H1 (cell line): ENCODE measurements around the gene CAMKK1. TPM values are rescaled to one million over a fixed set of nuclear protein-coding genes. Genes with fewer than 3 reads are reported as not detected.
A peak's percentile ranks its signal among the peaks of the same experiment; 100 is the strongest.

Experiments
- CTCF ChIA-PET: fragments of 300-600 bp; sonication (Branson Sonifier 250); formaldehyde crosslinking; loops from one replicate; lab custom pipeline; 2021; ENCODE audit not compliant: partially characterized antibody; lab: Charles Lee
- POLR2A ChIA-PET: fragments of 300-600 bp; sonication (Branson Sonifier 250); formaldehyde crosslinking; loops from one replicate; lab custom pipeline; 2021; ENCODE audit warnings: inconsistent platforms; ENCODE audit not compliant: partially characterized antibody; lab: Charles Lee
- DNase-seq, 2 experiments: peaks; one replicate each; pipeline versions ENCODE4 v3.0.0 to v3.0.0-alpha.2; 2010 to 2022; ENCODE audit warnings: low spot score in 2 of 2, low read depth in 1 of 2, mixed read lengths in 1 of 2
- FAIRE-seq: peaks from 2 replicates; lab custom pipeline; 2011; peaks lifted over from hg19 to GRCh38; lab: Jason Lieb, UNC
- H2AFZ ChIP-seq: 2 replicates; pipeline ENCODE4 v1.8.1; 2012; ENCODE audit warnings: low read length, inconsistent platforms
- H2AK5ac ChIP-seq: 2 replicates; pipeline ENCODE4 v1.6.1; 2013; ENCODE audit warnings: low read depth, low read length
- H2BK120ac ChIP-seq: replicated peaks from 2 replicates; pipeline ENCODE3; 2013; ENCODE audit warnings: low read depth, low read length, inconsistent platforms
- H2BK12ac ChIP-seq: 2 replicates; pipeline ENCODE4 v1.6.1; 2013; ENCODE audit warnings: low read depth, low read length
- H2BK15ac ChIP-seq: 2 replicates; pipeline ENCODE4 v1.6.1; 2013; ENCODE audit warnings: low read length
- H2BK20ac ChIP-seq: 2 replicates; pipeline ENCODE4 v1.6.1; 2013; ENCODE audit warnings: low read length
- H2BK5ac ChIP-seq: 2 replicates; pipeline ENCODE4 v1.6.1; 2013; ENCODE audit warnings: low read depth, low read length
- H3K14ac ChIP-seq: 2 replicates; pipeline ENCODE4 v1.6.1; 2013; ENCODE audit warnings: inconsistent platforms; ENCODE audit not compliant: insufficient read length
- H3K18ac ChIP-seq: 2 replicates; pipeline ENCODE4 v1.6.1; 2013; ENCODE audit warnings: low read length; ENCODE audit errors: extremely low read depth
- H3K23ac ChIP-seq: 2 replicates; pipeline ENCODE4 v1.6.1; 2013; ENCODE audit warnings: inconsistent platforms; ENCODE audit not compliant: insufficient read length
- H3K23me2 ChIP-seq: 2 replicates; pipeline ENCODE4 v1.6.1; 2013; ENCODE audit warnings: low read depth, low read length
- H3K27ac ChIP-seq: 2 replicates; pipeline ENCODE4 v1.6.1; 2011; ENCODE audit warnings: low read depth, low read length, inconsistent platforms
- H3K27me3 ChIP-seq, 4 experiments: replicated peaks in 1 of 4; 1 replicate in 1 of 4; 2 replicates in 3 of 4; pipeline versions ENCODE4 v1.6.1 to v1.8.1; 2011 to 2013; ENCODE audit warnings: low read length in 3 of 4, mild to moderate bottlenecking in 3 of 4, inconsistent platforms in 2 of 4, mixed read lengths in 2 of 4, moderate library complexity in 1 of 4; ENCODE audit not compliant: control insufficient read depth in 3 of 4, insufficient read depth in 3 of 4; ENCODE audit errors: extremely low read depth in 1 of 4
- H3K36me3 ChIP-seq, 4 experiments: 2 replicates each; pipeline versions ENCODE4 v1.6.1 to v1.8.1; 2011 to 2013; ENCODE audit warnings: mild to moderate bottlenecking in 4 of 4, low read length in 3 of 4, moderate library complexity in 2 of 4, control low read depth in 1 of 4, inconsistent platforms in 1 of 4; ENCODE audit not compliant: insufficient read depth in 4 of 4, control insufficient read depth in 2 of 4
- H3K4ac ChIP-seq: replicated peaks from 2 replicates; pipeline ENCODE3; 2013; ENCODE audit warnings: low read length, low read depth, mixed read lengths, inconsistent platforms; ENCODE audit not compliant: insufficient read length
- H3K4me1 ChIP-seq, 4 experiments: replicated peaks in 1 of 4; 1 replicate in 1 of 4; 2 replicates in 3 of 4; pipeline versions ENCODE4 v1.6.1 to v1.8.1; 2011 to 2013; ENCODE audit warnings: low read length in 3 of 4, inconsistent platforms in 2 of 4, mixed read lengths in 1 of 4; ENCODE audit not compliant: insufficient read depth in 4 of 4, control insufficient read depth in 3 of 4
- H3K4me2 ChIP-seq, 2 experiments: 2 replicates each; pipeline versions ENCODE4 v1.6.1 to v1.8.1; 2011 to 2013; ENCODE audit warnings: low read depth in 2 of 2, low read length in 2 of 2, control low read depth in 1 of 2, inconsistent platforms in 1 of 2, mild to moderate bottlenecking in 1 of 2; ENCODE audit not compliant: insufficient read depth in 1 of 2
- H3K4me3 ChIP-seq, 4 experiments: fragments of 200-600, 300-600 bp in 1 of 4; sonication (generic), shearing (Covaris generic), sonication (Bioruptor Twin) in 1 of 4; 2 replicates each; pipeline versions ENCODE4 v1.5.1 to v1.8.1; 2011 to 2016; ENCODE audit warnings: low read length in 4 of 4, low read depth in 3 of 4, control low read depth in 2 of 4, inconsistent platforms in 2 of 4, mild to moderate bottlenecking in 2 of 4, mixed read lengths in 1 of 4, moderate library complexity in 1 of 4; ENCODE audit not compliant: insufficient read depth in 2 of 4; ENCODE audit errors: extremely low read depth in 1 of 4
- H3K56ac ChIP-seq: replicated peaks from 2 replicates; pipeline ENCODE3; 2013; ENCODE audit warnings: low read depth, mild to moderate bottlenecking, mixed read lengths, low read length, inconsistent platforms; ENCODE audit not compliant: insufficient read length
- H3K79me1 ChIP-seq: 2 replicates; pipeline ENCODE4 v1.6.1; 2013; ENCODE audit warnings: low read depth, low read length, control low read depth
- H3K79me2 ChIP-seq, 2 experiments: 2 replicates each; pipeline versions ENCODE4 v1.6.1 to v1.8.1; 2012 to 2013; ENCODE audit warnings: low read length in 2 of 2, mild to moderate bottlenecking in 2 of 2, inconsistent platforms in 1 of 2; ENCODE audit not compliant: insufficient read depth in 2 of 2, control insufficient read depth in 1 of 2
- H3K9ac ChIP-seq, 4 experiments: replicated peaks in 1 of 4; 1 replicate in 1 of 4; 2 replicates in 3 of 4; pipeline versions ENCODE4 v1.6.1 to v1.8.1; 2011 to 2013; ENCODE audit warnings: low read depth in 3 of 4, low read length in 3 of 4, control low read depth in 2 of 4, mild to moderate bottlenecking in 2 of 4, moderate library complexity in 2 of 4, inconsistent platforms in 1 of 4; ENCODE audit errors: extremely low read depth in 1 of 4
- H3K9me3 ChIP-seq, 2 experiments: 2 replicates each; pipeline versions ENCODE4 v1.6.1 to v1.8.1; 2012 to 2013; ENCODE audit warnings: mild to moderate bottlenecking in 2 of 2, moderate library complexity in 2 of 2, control low read depth in 1 of 2, inconsistent platforms in 1 of 2, low read depth in 1 of 2, low read length in 1 of 2, mixed read lengths in 1 of 2; ENCODE audit not compliant: insufficient read depth in 2 of 2
- H4K20me1 ChIP-seq, 2 experiments: replicated peaks in 1 of 2; 2 replicates each; pipeline versions ENCODE3 to v1.8.1; 2011 to 2013; ENCODE audit warnings: inconsistent platforms in 2 of 2, low read length in 2 of 2, mild to moderate bottlenecking in 1 of 2; ENCODE audit not compliant: insufficient read depth in 2 of 2, control insufficient read depth in 1 of 2
- H4K5ac ChIP-seq: 2 replicates; pipeline ENCODE4 v1.6.1; 2013; ENCODE audit warnings: low read length, low read depth, mixed read lengths, inconsistent platforms; ENCODE audit not compliant: insufficient read length
- H4K8ac ChIP-seq: 2 replicates; pipeline ENCODE4 v1.8.0; 2013; ENCODE audit warnings: mild to moderate bottlenecking, moderate library complexity, low read length, inconsistent platforms; ENCODE audit not compliant: insufficient read depth; ENCODE audit errors: extremely low read depth
- H4K91ac ChIP-seq: replicated peaks from 2 replicates; pipeline ENCODE3; 2013; ENCODE audit warnings: low read length, mixed read lengths, inconsistent platforms; ENCODE audit not compliant: insufficient read length
- CHD1 ChIP-seq: IDR thresholded peaks from 2 replicates; pipeline ENCODE4 v1.6.1; 2012; ENCODE audit warnings: low read depth, low read length, improper control_type of control experiment
- CREB1 ChIP-seq: IDR thresholded peaks from 2 replicates; pipeline ENCODE4 v1.6.1; 2012; ENCODE audit warnings: inconsistent platforms
- EZH2 ChIP-seq: fragments of 200-600 bp; sonication (generic); IDR thresholded peaks from 2 replicates; pipeline ENCODE4 v1.7.1; 2012; ENCODE audit warnings: low read depth, mild to moderate bottlenecking, moderate library complexity, low read length, inconsistent platforms; ENCODE audit not compliant: severe bottlenecking
- FOSL1 ChIP-seq: IDR thresholded peaks from 2 replicates; pipeline ENCODE4 v1.6.1; 2011; ENCODE audit warnings: mild to moderate bottlenecking, low read depth, low read length, moderate library complexity; ENCODE audit not compliant: insufficient read depth
- HDAC2 ChIP-seq, 2 experiments: fragments of 300-600 bp in 1 of 2; sonication (generic) in 1 of 2; IDR thresholded peaks; 2 replicates each; pipeline ENCODE4 v1.6.1; 2011 to 2012; ENCODE audit warnings: low read depth in 2 of 2, low read length in 2 of 2, mild to moderate bottlenecking in 2 of 2, moderate library complexity in 2 of 2, borderline replicate concordance in 1 of 2, inconsistent platforms in 1 of 2
- JUN ChIP-seq: IDR thresholded peaks from 2 replicates; pipeline ENCODE4 v1.6.1; 2011; ENCODE audit warnings: low read depth, mild to moderate bottlenecking, improper control_type of control experiment, low read length
- KDM4A ChIP-seq: IDR thresholded peaks from one replicate; pipeline ENCODE4 v1.7.1; 2012; ENCODE audit warnings: low read depth, mild to moderate bottlenecking, moderate library complexity, low read length, inconsistent platforms; ENCODE audit not compliant: severe bottlenecking
- MAFK ChIP-seq: IDR thresholded peaks from 2 replicates; pipeline ENCODE4 v1.6.1; 2012; ENCODE audit warnings: low read depth, mild to moderate bottlenecking, improper control_type of control experiment, low read length
- RFX5 ChIP-seq: IDR thresholded peaks from 2 replicates; pipeline ENCODE4 v1.6.1; 2011; ENCODE audit warnings: low read depth, low read length, improper control_type of control experiment, borderline replicate concordance
- SP1 ChIP-seq: IDR thresholded peaks from 2 replicates; pipeline ENCODE4 v1.6.1; 2011; ENCODE audit warnings: low read depth, low read length
- SRF ChIP-seq: IDR thresholded peaks from 2 replicates; pipeline ENCODE4 v1.6.1; 2011; ENCODE audit warnings: mild to moderate bottlenecking, low read depth, low read length, moderate library complexity
- TAF1 ChIP-seq: IDR thresholded peaks from 2 replicates; pipeline ENCODE4 v1.6.1; 2011; ENCODE audit warnings: mild to moderate bottlenecking, low read depth, low read length
- USF2 ChIP-seq: IDR thresholded peaks from 2 replicates; pipeline ENCODE4 v1.6.1; 2011; ENCODE audit warnings: low read length, improper control_type of control experiment
- WGBS, 2 experiments: shearing (Covaris generic) in 1 of 2; methylation state at CpG; one replicate each; pipeline versions ENCODE4 v1.1.6 to v1.1.7; 2013 to 2015; ENCODE audit warnings: low lambda C conversion rate in 2 of 2, mixed read lengths in 2 of 2, inconsistent platforms in 1 of 2, low coverage in 1 of 2, missing lambda C conversion rate in 1 of 2; ENCODE audit not compliant: insufficient replicate concordance in 2 of 2, insufficient coverage in 1 of 2, insufficient read length in 1 of 2; ENCODE audit errors: extremely low coverage in 1 of 2, missing lambda C conversion rate in 1 of 2; 5-methylcytosine and 5-hydroxymethylcytosine counted together
- polyA plus RNA-seq, 7 experiments: library from polyadenylated mRNA; depleted of rRNA in 3 of 7; stranded (reverse) in 5 of 7; unstranded in 2 of 7; fragments of >200 nt in 5 of 7; fragments of 200-250 nt in 2 of 7; gene quantifications; 1 replicate in 5 of 7; 2 replicates in 1 of 7; 4 replicates in 1 of 7; pipeline versions ENCODE4 v1.2.1 to v1.2.3, GENCODE V29; 2011 to 2013; ENCODE audit warnings: missing spikeins in 2 of 7, mixed read lengths in 2 of 7
- total RNA-seq: library from RNA; stranded (reverse); fragmentation: NEBNext Ultra II Directional; extraction: Animal tissue kit (Norgen Biotek cat#: 25700); gene quantifications from 2 replicates; pipeline ENCODE4 v1.2.1, GENCODE V29; 2021

CAMKK1 gene
- total and polyA plus RNA-seq, 2 of the 8 experiments (the other 6 are each of a cell fraction or from before 2014, with no cell fraction given) = 7.1 to 7.6 TPM

GRCh38 chr17:3867106-3867505, 25.7 kb downstream of the CAMKK1 start:
- Histone ChIP-seq H3K14ac (no peak overlapping the region), H3K56ac (no peak overlapping the region), H4K20me1 (no peaks in the 10 kb centered on the region), H2BK15ac (no peak overlapping the region), H3K9me3 (no peaks in the 10 kb centered on the region), H3K4me1 (no peaks in the 10 kb centered on the region), H4K5ac (no peak overlapping the region), H2AK5ac (no peak overlapping the region), H3K18ac (no peak overlapping the region; the same call in 1 of the 2 replicates), H2BK20ac (no peak overlapping the region), H3K23ac (no peak overlapping the region), H2BK12ac (no peak overlapping the region), H3K27ac (no peak overlapping the region), H3K4me2 (no peak overlapping the region), H2BK120ac (no peak overlapping the region), H3K36me3 (peaks cover 0 to 4% (median under 1%) of the 10 kb centered on the region in 4 experiments; a peak in 1 of 8 replicates), H3K4ac (no peak overlapping the region), H2BK5ac (peak overlapping the region; percentile 44; the same call in 1 of the 2 replicates), H3K23me2 (no peaks in the 10 kb centered on the region), H4K91ac (no peak overlapping the region), H2AFZ (no peak overlapping the region), H3K79me2 (no peaks in the 10 kb centered on the region), H3K4me3 (no peak overlapping the region), H3K27me3 (no peaks in the 10 kb centered on the region), H3K79me1 (no peaks in the 10 kb centered on the region), H3K9ac (no peak overlapping the region), H4K8ac (no peak overlapping the region)
- CTCF ChIA-PET = interaction anchor here (1.2 to 12.7 kb wide), 2 partner anchors 35 to 138 kb away, joined by 3 to 131 read pairs; no protein-coding TSS in a partner anchor
- DNase-seq = no peak
- POLR2A ChIA-PET = interaction anchor here (1.7 kb wide), 1 partner anchor 13 kb away, joined by 5 read pairs; no protein-coding TSS in a partner anchor
- WGBS, 2 experiments = 97% methylated on average over 17 of the region's 17 CpGs; no CpG with 5 or more reads in 1 of the 2 experiments
- no peak for FAIRE-seq
- TF ChIP-seq HDAC2 (IDR thresholded peaks at IDR 0.05; ENCODE audit: borderline replicate concordance in 1 of 2, low read depth in 2 of 2, low read length in 2 of 2) (no peak), FOSL1 (no peak), MAFK (no peak), KDM4A (no peak), CREB1 (no peak), RFX5 (no peak), TAF1 (no peak), USF2 (no peak), JUN (no peak), CHD1 (no peak), SRF (no peak), EZH2 (no peak), SP1 (no peak)
